Activated CD8-positive, alpha-beta memory T cell treated with anti-CD3 and anti-CD28 coated beads for 4 hours (primary cell): ENCODE results near the gene ATP6V1C2.
"Not testable (repeated sequence)": the region's sequence is repeated elsewhere in the genome, so short reads cannot be mapped to it uniquely, and the experiment has no call there.

Source experiments
- DNase-seq, 2 donors: peaks; one replicate each; pipeline ENCODE4 v3.0.0-alpha.2; 2020; ENCODE audit warnings: low read depth in 2 of 2

ATP6V1C2 gene

GRCh38 chr2:10768063-10768507 lies 46.7 kb downstream of the ATP6V1C2 start:
- DNase-seq, result no peak

DNA sequence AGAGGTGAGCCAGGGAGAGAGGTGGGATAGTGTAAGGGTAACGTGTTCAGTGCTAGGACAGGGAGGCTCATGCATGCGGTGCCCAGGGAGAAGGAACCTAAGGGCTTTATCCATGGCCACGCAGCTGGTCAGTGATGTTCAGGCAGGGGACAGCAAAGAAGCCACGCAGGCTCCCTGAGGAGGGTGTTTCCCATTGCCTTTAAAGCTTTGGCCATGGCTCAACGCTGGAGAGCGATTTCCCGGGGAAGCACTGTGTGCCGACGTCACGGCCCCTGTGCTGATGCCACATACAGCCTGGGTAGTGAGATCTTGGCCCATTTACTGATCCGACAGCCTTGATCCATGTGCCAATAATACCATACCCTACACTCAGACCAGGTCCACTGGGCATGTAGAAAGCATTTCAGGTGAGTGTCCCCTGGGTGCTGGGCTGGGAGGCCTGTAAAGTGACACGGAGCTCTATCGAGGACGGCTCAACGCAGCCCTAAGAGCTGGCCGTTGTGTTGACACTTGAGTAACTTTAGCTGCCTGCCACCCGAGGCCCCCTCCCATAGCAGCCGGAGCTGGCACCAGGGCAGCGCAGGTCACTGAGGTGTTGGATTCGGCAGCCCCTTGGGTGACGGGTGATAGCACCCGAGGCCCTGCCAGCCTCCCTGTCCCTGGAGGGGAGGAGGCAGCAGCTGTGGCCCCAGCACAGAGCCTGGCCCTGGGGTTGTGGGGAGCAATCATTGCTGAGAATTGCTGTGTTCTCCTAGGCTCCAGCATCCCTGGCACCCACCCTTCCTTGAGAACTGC lies 49.7 kb downstream of the ATP6V1C2 start:
- DNase-seq, result no peak

DNA sequence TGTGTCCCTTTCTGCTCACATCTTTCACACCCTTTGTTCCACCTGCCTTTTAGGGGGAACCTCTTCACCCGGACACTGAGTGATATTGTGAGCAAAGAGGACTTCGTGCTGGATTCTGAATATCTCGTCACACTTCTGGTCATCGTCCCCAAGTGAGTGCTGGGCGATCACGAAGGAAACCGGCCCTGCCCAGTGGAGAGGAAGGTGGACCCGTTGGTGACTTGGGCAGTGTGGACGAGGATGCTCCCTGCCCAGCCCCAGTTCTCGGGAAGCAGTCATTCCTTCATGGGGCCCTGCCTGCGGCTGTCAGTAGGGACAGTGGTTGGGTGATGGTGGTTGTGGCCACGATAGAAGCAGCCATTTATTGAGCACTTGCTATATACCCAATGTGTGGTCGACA lies 50.4 kb downstream of the ATP6V1C2 start:
- DNase-seq, result no peak

- no peak for DNase-seq
Measured at GRCh38 chr2:10772201-10772867, 50.9 kb downstream of the ATP6V1C2 start.

- no peak for DNase-seq
Measured at GRCh38 chr2:10772868-10773215, 51.4 kb downstream of the ATP6V1C2 start.

- no peak for DNase-seq
Measured at GRCh38 chr2:10773821-10774341, 52.5 kb downstream of the ATP6V1C2 start.

DNA sequence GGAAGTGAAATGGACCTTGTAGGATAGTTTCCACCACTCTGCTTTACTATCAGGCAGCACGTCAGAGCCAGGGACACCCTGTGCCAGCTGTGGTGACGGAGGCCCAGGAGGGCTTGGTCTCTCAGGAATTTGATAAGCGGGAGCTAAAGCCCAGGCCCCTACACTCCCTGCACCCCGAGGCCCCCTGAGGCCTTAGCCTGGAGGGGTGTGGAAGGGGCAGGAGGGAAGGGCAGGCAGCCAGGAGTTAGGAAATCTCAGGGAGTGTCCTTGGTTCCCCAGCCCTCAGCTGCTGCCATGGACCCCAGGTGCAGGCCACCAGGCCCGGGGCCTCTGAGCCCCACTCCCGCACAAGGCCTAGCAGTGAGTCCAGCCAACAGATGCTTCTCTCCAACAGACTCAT lies 53.0 kb downstream of the ATP6V1C2 start:
- DNase-seq, result no peak

DNA sequence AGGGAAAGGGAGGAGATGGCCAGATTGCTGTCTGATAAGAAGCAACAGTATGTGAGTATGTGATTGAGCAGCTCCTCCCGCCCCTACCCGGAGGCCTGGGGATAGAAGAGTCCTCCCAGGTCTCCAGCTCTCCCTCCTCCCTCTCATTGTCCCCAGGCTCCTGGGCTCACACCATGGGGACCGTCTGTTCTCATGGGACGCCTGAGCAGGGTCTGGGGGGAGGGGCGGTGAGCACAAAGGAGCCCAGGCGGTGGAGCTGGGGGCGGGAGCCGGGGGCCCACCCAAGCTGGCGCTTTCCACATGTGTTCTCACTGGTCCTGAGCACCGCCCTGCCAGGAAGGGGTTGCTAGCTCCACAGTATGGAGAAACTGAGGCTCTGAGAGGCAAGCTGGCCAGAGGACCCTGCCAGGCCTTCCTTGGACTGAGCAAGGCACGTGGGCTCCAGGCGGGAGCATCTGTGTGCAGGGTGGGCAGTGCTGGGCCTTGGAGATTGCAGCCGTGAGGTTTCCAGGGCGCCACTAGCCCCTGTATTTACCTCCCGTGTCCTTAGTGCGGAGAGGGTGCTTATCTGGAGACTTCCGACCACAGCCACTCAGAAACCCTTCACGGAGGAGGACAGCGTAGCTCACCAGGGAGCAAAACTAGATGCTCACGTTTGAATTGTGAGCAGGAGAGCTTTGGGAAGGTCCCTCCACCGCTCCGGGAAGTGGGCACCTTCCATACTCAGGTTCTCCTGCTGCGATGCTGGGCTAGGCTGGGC lies 53.8 kb downstream of the ATP6V1C2 start:
- no peak for DNase-seq

GRCh38 chr2:10775831-10776230 lies 54.4 kb downstream of the ATP6V1C2 start:
- DNase-seq, result no peak

DNA sequence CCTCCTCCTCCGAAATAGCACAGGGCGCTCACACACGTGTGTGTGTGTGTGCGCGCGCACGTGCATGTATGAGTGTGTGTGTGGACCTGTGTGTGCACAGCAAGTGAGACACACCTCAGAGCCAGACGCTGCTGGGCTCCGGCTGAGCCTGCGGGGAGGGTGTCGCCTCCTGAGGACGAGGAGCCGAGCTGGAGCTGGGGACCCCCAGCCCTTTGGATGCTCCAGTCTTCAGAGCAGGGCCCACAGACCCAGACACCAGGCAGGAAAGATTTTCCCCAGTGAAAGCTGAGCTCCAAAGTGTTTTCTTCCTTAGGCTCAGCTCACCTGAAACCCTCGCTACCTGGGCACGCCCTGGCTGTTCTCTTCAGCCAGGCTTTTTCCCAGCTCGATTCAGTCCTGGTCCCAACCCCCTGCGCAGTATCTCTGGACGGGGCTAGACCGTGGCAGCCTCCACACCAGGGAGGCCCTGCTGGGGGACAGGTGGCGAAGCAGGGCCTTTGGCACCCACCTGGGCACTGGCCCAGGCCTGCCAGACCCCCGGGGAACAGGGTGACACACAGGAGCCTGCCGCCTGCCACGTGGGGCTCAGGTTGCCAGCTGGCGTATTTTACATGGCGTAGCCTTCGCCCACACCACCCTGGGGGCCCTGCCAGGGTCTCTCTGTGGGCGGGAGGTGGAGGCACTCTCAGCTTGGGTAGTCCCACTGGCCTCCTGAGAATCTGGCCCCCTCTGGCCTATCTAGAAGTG lies 55.0 kb downstream of the ATP6V1C2 start:
- DNase-seq, result no peak

GRCh38 chr2:10777111-10777841 lies 55.8 kb downstream of the ATP6V1C2 start:
- DNase-seq, result no peak

GRCh38 chr2:10777842-10778723 lies 56.7 kb downstream of the ATP6V1C2 start:
- DNase-seq, result no peak

DNA sequence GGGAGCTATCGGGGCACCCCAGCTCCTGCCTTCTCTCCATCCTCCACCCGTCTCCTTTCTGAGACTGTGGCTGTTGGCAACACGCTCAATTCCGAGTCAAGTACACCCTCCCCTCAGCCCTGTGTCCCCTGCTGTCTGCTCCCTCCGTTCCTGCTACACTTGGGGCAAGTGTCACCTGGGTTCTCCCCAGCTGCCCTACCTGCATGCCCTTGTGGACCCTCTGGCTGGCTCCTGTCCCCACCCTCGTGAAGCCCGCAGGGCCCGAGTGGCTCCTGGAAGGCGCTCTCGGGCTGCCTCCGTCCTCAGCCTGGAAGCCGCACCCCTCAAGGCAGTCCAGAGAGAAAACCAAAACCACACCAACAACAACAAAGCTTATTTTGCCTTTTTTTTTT lies 57.3 kb downstream of the ATP6V1C2 start:
- DNase-seq, result no peak

DNA sequence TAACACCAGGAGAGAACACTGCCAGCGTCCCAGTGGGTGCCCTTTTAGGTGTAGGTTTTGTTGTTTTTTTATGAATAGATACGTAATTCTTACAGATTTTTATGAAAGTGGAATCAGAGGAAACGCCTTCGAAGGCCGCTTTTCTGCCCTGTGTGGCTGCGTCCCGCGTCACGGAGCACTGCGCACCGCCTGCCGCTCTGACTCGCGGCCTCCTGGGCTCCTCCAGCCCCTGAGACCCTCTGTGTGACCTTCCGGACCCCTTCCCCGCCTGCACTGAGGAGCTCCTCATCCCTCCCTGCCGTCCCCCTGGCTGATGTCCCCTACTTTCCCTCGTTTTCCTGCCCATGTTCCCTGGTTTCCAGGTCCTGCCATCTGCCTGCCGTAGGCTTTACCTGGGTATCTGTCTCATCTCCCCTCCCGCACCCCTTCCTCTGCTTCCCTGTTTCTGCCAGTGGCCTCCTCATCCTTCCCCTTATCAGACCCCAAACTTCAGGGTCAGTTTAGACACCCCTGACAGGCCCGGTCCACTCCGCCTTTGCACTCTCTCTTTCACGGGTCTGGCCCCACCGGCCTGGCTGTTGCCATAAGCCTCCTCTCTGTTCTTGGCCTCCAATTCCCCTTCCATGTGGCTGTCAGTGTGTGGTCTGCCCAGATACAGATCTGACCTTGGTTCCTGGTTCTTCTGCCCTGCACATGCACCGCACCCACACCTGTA lies 58.5 kb downstream of the ATP6V1C2 start:
- DNase-seq, result no peak

DNA sequence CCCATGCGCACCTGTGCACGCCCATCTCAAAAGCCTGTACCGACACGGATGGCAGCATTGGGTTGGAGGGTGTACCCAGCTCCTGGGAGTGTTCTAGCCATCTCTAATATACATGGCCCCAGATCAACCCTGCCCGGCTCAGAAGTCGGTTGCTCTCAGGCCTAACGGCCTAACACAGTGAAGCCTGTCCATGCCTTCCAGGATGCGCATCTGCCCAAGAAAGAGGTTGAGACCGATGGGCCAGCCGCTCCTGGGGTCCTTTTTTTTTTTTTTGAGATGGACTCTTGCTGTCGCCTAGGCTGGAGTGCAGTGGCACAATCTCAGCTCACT lies 59.0 kb downstream of the ATP6V1C2 start:
- DNase-seq, result no peak

GRCh38 chr2:10780821-10781220 lies 59.4 kb downstream of the ATP6V1C2 start:
- DNase-seq, result not testable (repeated sequence)

DNA sequence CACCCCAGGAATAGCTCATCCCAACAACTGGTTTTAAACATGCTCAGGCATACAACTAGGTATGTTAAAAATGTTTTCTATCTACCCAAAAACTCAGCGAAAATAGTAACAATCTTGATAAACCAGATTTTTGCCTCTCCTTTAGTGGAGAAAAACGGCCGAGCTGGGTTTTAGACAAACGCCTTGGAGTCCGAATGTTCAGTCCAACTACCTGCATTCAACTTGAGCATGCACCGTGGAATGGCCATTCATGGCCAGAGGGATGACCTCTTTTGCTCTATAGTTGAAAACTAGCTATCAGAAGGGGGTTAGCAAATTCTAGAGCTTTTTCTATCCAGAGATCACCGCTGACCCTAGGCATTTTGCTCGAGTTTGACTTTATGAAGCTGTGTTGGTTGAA lies 60.3 kb downstream of the ATP6V1C2 start:
- DNase-seq, result no peak

- DNase-seq, result no peak
Measured at GRCh38 chr2:10783421-10783820, 62.0 kb downstream of the ATP6V1C2 start.

GRCh38 chr2:10784719-10785118 lies 63.3 kb downstream of the ATP6V1C2 start:
- no peak for DNase-seq

DNA sequence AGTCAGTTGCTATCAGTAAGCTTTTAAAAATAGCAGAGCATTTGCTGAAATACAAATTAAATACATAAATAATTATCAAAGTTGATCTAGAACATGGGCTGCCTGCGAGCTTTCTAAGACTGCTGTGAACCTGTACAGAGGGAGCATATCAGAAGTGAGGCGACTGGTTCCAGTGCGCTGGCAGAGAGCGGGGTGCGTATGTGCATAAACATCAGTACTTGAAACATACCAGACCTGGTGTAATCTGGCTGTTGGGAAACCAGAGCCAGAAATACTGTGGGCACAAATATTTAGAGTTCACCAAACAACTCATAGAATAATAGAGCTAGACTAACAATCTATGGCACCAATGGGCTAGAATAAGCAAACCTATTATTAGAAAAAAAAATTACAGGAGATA lies 63.8 kb downstream of the ATP6V1C2 start:
- DNase-seq, result no peak
